Liver (tissue), 9 donors: ENCODE measurements around the gene COMMD3. TPM values are rescaled to one million over a fixed set of nuclear protein-coding genes. Genes with fewer than 3 reads are reported as not detected.

Source experiments
- DNase-seq: peaks from one replicate; pipeline ENCODE4 v3.0.0-alpha.2; 2017; ENCODE audit warnings: low spot score
- H3K27ac ChIP-seq, 2 donors: one replicate each; pipeline ENCODE4 v1.7.0; 2013; ENCODE audit warnings: inconsistent platforms in 2 of 2, low read length in 2 of 2, control low read depth in 1 of 2, low read depth in 1 of 2, mild to moderate bottlenecking in 1 of 2
- H3K27me3 ChIP-seq, 4 donors: one replicate each; pipeline versions ENCODE4 v1.6.1 to v1.7.0; 2013; ENCODE audit warnings: low read length in 3 of 4, inconsistent platforms in 1 of 4, mild to moderate bottlenecking in 1 of 4, moderate library complexity in 1 of 4; ENCODE audit not compliant: control insufficient read depth in 4 of 4, insufficient read depth in 4 of 4
- H3K36me3 ChIP-seq, 4 donors: one replicate each; pipeline versions ENCODE4 v1.6.1 to v1.7.0; 2013; ENCODE audit warnings: low read length in 3 of 4, mild to moderate bottlenecking in 3 of 4, low read depth in 1 of 4, moderate library complexity in 1 of 4; ENCODE audit not compliant: control insufficient read depth in 4 of 4, insufficient read depth in 3 of 4
- H3K4me1 ChIP-seq, 4 donors: one replicate each; pipeline versions ENCODE4 v1.6.1 to v1.7.0; 2013; ENCODE audit warnings: low read length in 3 of 4, mild to moderate bottlenecking in 3 of 4, moderate library complexity in 1 of 4; ENCODE audit not compliant: control insufficient read depth in 4 of 4, insufficient read depth in 4 of 4
- H3K4me3 ChIP-seq, 3 donors: one replicate each; pipeline versions ENCODE4 v1.6.1 to v1.7.0; 2013; ENCODE audit warnings: low read length in 3 of 3, control low read depth in 1 of 3, low read depth in 1 of 3, mild to moderate bottlenecking in 1 of 3
- H3K9ac ChIP-seq, 2 donors: one replicate each; pipeline ENCODE4 v1.7.0; 2013; ENCODE audit warnings: low read length in 2 of 2, mild to moderate bottlenecking in 2 of 2, moderate library complexity in 2 of 2, control low read depth in 1 of 2, low read depth in 1 of 2
- H3K9me3 ChIP-seq, 4 donors: one replicate each; pipeline versions ENCODE4 v1.6.1 to v1.7.0; 2013; ENCODE audit warnings: low read length in 3 of 4; ENCODE audit not compliant: control insufficient read depth in 4 of 4
- CTCF ChIP-seq: fragments of 150-350 bp; IDR thresholded peaks from 2 replicates; pipeline ENCODE4 v1.5.1; 2017; ENCODE audit warnings: improper control_type of control experiment, low read depth, low read length; ENCODE audit not compliant: missing input control
- EGR1 ChIP-seq, 2 donors: IDR thresholded peaks; 2 replicates each; pipeline ENCODE4 v1.6.1; 2016 to 2018; ENCODE audit warnings: antibody characterized with exemption in 2 of 2, low read depth in 2 of 2
- FOXA1 ChIP-seq: IDR thresholded peaks from 2 replicates; pipeline ENCODE4 v1.6.1; 2016; ENCODE audit warnings: antibody characterized with exemption
- FOXA2 ChIP-seq: IDR thresholded peaks from 2 replicates; pipeline ENCODE4 v1.6.1; 2016; ENCODE audit warnings: antibody characterized with exemption
- GABPA ChIP-seq, 2 donors: IDR thresholded peaks in 1 of 2; conservative IDR thresholded peaks in 1 of 2; 2 replicates each; pipeline ENCODE4 v1.6.1; 2016; ENCODE audit warnings: antibody characterized with exemption in 2 of 2, mild to moderate bottlenecking in 1 of 2, moderate library complexity in 1 of 2
- HNF4A ChIP-seq, 2 donors: conservative IDR thresholded peaks; 2 replicates each; pipeline ENCODE4 v1.6.1; 2016; ENCODE audit warnings: antibody characterized with exemption in 2 of 2, mild to moderate bottlenecking in 2 of 2
- HNF4G ChIP-seq: IDR thresholded peaks from 2 replicates; pipeline ENCODE4 v1.6.1; 2016; ENCODE audit warnings: antibody characterized with exemption
- MAX ChIP-seq: IDR thresholded peaks from 2 replicates; pipeline ENCODE4 v1.6.1; 2016; ENCODE audit warnings: antibody characterized with exemption
- NR2F2 ChIP-seq: IDR thresholded peaks from 2 replicates; pipeline ENCODE4 v1.6.1; 2016; ENCODE audit warnings: antibody characterized with exemption
- RAD21 ChIP-seq, 2 donors: IDR thresholded peaks; 2 replicates each; pipeline ENCODE4 v1.6.1; 2016; ENCODE audit warnings: antibody characterized with exemption in 2 of 2, mild to moderate bottlenecking in 2 of 2
- REST ChIP-seq: IDR thresholded peaks from 2 replicates; pipeline ENCODE4 v1.6.1; 2016; ENCODE audit warnings: antibody characterized with exemption, mild to moderate bottlenecking
- RXRA ChIP-seq, 2 donors: IDR thresholded peaks; 2 replicates each; pipeline ENCODE4 v1.6.1; 2017 to 2018; ENCODE audit warnings: antibody characterized with exemption in 2 of 2, mild to moderate bottlenecking in 1 of 2
- SP1 ChIP-seq: IDR thresholded peaks from 2 replicates; pipeline ENCODE4 v1.6.1; 2018; ENCODE audit warnings: antibody characterized with exemption, mild to moderate bottlenecking
- TAF1 ChIP-seq: conservative IDR thresholded peaks from 2 replicates; pipeline ENCODE4 v1.6.1; 2016; ENCODE audit warnings: antibody characterized with exemption, mild to moderate bottlenecking
- YY1 ChIP-seq: IDR thresholded peaks from 2 replicates; pipeline ENCODE4 v1.6.1; 2016; ENCODE audit warnings: antibody characterized with exemption, mild to moderate bottlenecking
- ZBTB33 ChIP-seq: IDR thresholded peaks from 2 replicates; pipeline ENCODE4 v1.6.1; 2016; ENCODE audit warnings: antibody characterized with exemption
- WGBS: extraction: QIAGEN DNeasy Blood & Tissue Kit; methylation state at CpG from one replicate; pipeline ENCODE4 v1.1.7; 2013; 5-methylcytosine and 5-hydroxymethylcytosine counted together
- polyA plus RNA-seq, 2 donors: library from polyadenylated mRNA; stranded (reverse) in 1 of 2; unstranded in 1 of 2; fragments of 200-250 nt in 1 of 2; fragments of >200 nt in 1 of 2; fragmentation: Nextera tagmentation in 1 of 2; extraction: Ambion mirVana in 1 of 2; gene quantifications; one replicate each; pipeline versions ENCODE4 v1.2.1 to v1.2.3, GENCODE V29; 2013 to 2015
- total RNA-seq, 2 donors: library from RNA; depleted of rRNA; stranded (reverse); fragments of >200 nt; gene quantifications; one replicate each; pipeline ENCODE4 v1.2.3, GENCODE V29; 2014
- donor health status: healthy.
- donor health status: healthy.
- donor health status: healthy.
- donor health status: healthy.
- donor health status: healthy.

The COMMD3 gene
- total and polyA plus RNA-seq, 4 donors, result 18.3 to 62.0 (median 25.8) TPM

DNA sequence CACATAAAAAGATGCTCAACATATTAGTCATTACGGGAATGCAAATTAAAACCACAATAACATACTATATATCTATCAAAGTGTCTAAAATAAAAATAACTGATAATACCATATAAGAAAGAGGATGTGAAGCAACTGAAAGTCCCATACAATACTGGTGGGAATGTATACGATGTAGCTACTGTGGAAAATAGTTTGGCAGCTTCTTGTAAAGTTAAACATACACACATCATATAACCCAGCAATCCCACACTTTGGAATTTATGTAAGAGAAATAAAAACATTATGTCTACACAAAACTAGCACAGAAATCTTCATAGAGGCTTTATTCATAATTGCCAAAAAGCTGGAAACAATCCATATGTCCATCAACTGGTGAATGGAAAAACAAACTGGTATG, 10.5 kb upstream of the COMMD3 start:
- DNase-seq, result no peak
- no peak overlapping the region for H3K9ac ChIP-seq
- no peaks in the 10 kb centered on the region for H3K36me3 ChIP-seq
- H3K27ac ChIP-seq, result no peak overlapping the region
- H3K27me3 ChIP-seq, result peaks cover 0 to 3% (median 0%) of the 10 kb centered on the region in 4 donors
- H3K4me1 ChIP-seq, result no peaks in the 10 kb centered on the region
- WGBS, result 78% methylated on average over 2 of the region's 2 CpGs
- TF ChIP-seq HNF4A (conservative IDR thresholded peaks at IDR 0.05) (no peak), EGR1 (IDR thresholded peaks at IDR 0.05; ENCODE audit: low read depth in 2 of 2) (no peak), CTCF (no peak), RXRA (IDR thresholded peaks at IDR 0.05) (no peak), MAX (no peak), HNF4G (no peak), REST (no peak), GABPA (IDR thresholded peaks at IDR 0.05 in 1 of 2, conservative IDR thresholded peaks at IDR 0.05 in 1 of 2) (no peak), FOXA2 (no peak), SP1 (no peak), RAD21 (IDR thresholded peaks at IDR 0.05) (no peak), FOXA1 (no peak), TAF1 (no peak), ZBTB33 (no peak)
- H3K4me3 ChIP-seq, result no peak overlapping the region
- peaks cover 0 to 8% (median 0%) of the 10 kb centered on the region in 4 donors for H3K9me3 ChIP-seq

- H3K27ac ChIP-seq, result no peak overlapping the region
- no peaks in the 10 kb centered on the region for H3K4me1 ChIP-seq
- H3K36me3 ChIP-seq, result no peaks in the 10 kb centered on the region
- H3K9me3 ChIP-seq, result peaks cover 0 to 7% (median 0%) of the 10 kb centered on the region in 4 donors
- TF ChIP-seq YY1, result no peak
- TF ChIP-seq NR2F2, result no peak
- TF ChIP-seq TAF1, result no peak
- 81% methylated on average over 2 of the region's 2 CpGs for WGBS
- DNase-seq, result no peak
- no peak overlapping the region for H3K4me3 ChIP-seq
- no peak overlapping the region for H3K9ac ChIP-seq
- H3K27me3 ChIP-seq, result peaks cover 0 to 3% (median 0%) of the 10 kb centered on the region in 4 donors
Observed at GRCh38 chr10:22308390-22308789, 7.8 kb upstream of the COMMD3 start.
